ENCODE results near the gene PLLP.

DNA sequence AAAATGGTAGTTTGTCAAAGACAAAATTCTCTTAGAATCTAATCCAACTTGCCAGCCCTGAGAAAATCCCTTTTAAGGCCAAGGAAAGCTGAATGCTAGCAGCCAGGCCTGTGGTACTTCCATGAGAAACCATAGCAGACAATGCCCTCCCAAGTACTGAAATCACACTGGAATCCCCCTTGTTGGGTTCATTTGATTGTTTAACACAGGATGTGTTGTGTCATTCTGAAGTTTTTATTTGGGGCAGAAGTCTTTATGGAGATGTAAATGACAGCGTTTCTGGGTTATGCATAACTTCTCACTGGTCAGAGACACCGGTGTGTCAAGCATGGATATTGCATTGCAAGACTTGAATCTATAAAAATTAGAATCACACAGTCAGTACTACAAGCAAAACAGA is 45.4 kb downstream of the PLLP start:
- TF ChIP-seq, protein P1, sequence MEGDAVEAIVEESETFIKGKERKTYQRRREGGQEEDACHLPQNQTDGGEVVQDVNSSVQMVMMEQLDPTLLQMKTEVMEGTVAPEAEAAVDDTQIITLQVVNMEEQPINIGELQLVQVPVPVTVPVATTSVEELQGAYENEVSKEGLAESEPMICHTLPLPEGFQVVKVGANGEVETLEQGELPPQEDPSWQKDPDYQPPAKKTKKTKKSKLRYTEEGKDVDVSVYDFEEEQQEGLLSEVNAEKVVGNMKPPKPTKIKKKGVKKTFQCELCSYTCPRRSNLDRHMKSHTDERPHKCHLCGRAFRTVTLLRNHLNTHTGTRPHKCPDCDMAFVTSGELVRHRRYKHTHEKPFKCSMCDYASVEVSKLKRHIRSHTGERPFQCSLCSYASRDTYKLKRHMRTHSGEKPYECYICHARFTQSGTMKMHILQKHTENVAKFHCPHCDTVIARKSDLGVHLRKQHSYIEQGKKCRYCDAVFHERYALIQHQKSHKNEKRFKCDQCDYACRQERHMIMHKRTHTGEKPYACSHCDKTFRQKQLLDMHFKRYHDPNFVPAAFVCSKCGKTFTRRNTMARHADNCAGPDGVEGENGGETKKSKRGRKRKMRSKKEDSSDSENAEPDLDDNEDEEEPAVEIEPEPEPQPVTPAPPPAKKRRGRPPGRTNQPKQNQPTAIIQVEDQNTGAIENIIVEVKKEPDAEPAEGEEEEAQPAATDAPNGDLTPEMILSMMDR (conservative IDR thresholded peaks at IDR 0.05) = no peak
- TF ChIP-seq ZFX (IDR thresholded peaks at IDR 0.05) = no peak

Data from C4-2B (cell line).